HUDEP-2 (cell line): ENCODE results near the gene FKRP.

ENCODE experiments used
- DNase-seq, 76 experiments: peaks; one replicate each; lab custom pipeline; 2025; ENCODE audit not compliant: unreplicated experiment in 76 of 76; lab: John Stamatoyannopoulos, UW

Gene FKRP

DNA sequence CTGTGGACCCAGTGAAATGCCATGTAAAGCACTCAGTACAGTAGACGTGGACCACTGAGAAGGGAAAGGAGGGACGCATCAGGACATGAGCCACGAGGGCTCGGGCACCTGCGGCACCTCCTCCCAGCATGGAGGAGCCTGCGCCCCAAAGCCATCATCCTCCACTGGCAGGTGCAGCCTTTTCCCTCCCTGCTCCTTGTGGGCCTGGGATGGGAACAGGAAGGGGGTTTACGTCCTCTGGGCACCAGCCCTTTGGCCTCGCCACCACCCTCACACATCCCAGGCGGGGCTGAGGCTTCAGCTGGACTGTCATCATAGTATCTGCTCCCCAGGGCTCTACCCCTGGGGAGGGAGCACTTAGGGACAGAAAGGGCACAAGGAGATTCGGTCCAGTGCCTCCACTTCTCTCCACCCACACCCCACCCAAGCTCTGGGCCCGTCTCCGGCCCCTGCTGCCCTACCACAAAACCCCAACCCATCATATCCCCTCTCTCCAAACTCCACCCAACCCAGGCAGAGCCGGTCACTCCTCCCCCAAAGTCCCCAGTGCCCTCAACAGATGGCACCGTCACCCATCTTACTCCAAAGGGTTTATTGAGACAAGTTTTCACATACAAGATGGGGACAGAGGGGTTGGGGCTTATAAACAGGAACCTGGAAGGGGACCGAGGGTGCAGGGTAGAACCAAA lies 26.8 kb upstream of the FKRP start:
- DNase-seq, result no peak

- DNase-seq, result no peak
Measured at GRCh38 chr19:46719629-46720502, 26.0 kb upstream of the FKRP start.

GRCh38 chr19:46720503-46721239 lies 25.2 kb upstream of the FKRP start:
- no peak for DNase-seq

- no peak for DNase-seq
Measured at GRCh38 chr19:46721269-46722003, 24.4 kb upstream of the FKRP start.

DNA sequence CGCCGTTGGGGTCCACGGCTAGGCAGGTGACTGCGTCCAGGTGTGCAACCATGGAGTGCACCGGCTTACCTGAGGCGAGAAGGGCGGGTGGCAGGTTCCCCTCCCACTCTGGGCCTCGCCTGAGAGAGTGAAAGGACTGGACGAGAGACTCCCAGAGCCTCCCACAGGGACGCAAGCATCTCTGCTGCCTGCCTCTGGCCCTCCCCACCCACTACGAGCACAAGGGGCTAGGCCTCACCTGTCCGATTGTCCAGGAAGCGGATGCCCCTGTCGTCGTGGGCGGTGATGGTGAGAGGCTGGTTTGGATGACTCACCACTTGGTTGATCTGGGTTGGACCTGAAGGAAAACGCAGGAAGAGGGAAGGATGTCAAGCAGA lies 23.9 kb upstream of the FKRP start:
- DNase-seq, result no peak

DNA sequence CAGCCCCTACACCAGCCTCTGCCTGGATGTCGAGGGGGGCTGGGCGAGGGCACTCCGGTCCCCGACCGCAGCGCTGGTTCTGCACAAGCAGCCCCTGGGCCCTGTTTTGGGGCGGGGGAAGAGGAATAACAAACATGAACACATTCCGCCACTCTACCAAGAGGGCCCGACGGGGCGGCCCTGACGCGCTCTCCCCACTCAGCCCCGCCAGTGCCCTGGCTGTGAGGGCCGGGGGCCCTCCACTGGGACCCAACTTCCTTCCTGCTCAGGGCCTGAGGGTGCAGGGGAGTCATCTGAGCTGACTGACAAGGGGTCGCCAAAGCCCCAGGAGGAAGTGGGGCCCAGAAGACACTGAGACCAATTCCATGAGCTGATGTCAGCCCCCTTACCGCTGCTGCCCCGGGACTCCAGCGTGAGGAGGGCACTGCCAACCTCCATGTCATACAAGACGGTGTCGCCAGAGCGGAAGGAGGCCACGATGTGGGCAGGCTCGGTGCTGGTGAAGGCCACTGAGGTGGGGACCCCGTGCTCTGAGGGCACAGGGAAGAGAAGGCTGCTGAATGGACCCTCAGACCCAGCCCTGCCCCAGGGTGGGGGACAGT lies 23.3 kb upstream of the FKRP start:
- no peak for DNase-seq

- no peak for DNase-seq
Measured at GRCh38 chr19:46723023-46723461, 22.8 kb upstream of the FKRP start.

DNA sequence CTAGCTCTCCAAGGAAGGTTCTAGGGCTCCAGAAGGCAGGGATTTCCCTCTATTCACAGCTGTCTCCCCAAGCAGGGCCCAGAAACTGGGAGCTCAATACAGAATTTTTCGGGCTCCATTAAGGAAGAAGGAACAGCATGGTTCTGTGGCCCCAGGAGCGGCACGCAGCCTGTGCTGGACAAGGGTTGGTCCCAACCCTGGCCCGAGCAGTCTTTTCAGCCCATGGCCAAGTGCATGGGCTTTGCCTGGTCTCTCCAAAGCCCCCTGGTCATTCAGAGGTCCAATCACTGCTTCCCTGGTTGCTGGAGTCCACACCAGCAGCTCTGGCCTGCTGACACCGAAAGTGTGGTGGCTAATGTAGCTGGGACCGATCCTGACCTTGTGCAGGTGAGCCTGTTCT lies 22.4 kb upstream of the FKRP start:
- no peak for DNase-seq

GRCh38 chr19:46724468-46724867 lies 21.4 kb upstream of the FKRP start:
- DNase-seq, result no peak

- DNase-seq, result no peak
Measured at GRCh38 chr19:46725036-46725820, 20.6 kb upstream of the FKRP start.

GRCh38 chr19:46725859-46726393 lies 19.9 kb upstream of the FKRP start:
- DNase-seq, result no peak

GRCh38 chr19:46726551-46726950 lies 19.3 kb upstream of the FKRP start:
- DNase-seq, result no peak

DNA sequence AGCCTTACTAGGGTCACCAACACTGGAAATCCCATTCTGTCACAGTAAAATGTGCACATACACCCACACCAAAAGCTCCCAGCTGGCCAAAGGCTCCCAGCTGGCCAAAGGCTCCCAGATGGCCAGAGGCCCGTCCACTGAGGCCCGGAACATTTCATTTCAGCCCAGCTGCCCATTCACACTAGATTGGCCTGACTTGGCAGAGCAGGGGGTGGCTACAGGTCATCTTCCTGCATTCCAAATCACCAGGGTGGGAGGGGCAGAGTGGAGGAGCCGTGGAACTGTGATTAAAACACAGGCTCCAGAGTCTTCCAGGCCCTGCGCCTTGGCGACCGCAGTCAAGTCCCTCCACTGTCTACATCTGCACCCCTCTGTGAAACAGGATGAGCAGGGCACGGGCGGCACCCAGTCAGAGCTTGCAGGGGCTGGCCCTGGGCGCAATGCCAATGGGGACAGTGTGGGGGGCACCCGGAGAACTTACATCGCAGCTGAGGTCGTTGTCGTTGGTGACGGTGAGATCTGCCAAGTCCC lies 18.8 kb upstream of the FKRP start:
- no peak for DNase-seq

DNA sequence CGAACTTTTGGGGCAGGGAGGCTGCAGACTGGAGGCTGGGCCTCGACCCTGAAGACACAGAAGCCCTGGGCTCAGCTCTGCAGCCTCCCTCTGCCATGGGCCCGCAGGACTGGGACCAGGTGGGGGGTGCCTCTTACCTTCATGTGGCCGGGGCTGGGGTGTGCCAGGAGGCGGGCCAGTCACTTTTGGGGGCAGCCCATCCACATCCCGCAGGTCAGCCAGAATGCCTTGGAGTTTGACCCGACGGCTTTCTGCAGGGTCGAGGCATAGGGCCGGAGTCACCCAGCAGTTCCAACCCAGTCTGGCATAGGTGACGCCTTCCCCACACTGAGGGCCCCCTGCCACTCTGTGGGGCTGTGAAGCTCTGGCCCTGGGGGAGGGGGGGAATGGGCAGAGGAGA lies 18.1 kb upstream of the FKRP start:
- DNase-seq, result no peak

- no peak for DNase-seq
Measured at GRCh38 chr19:46728208-46728607, 17.6 kb upstream of the FKRP start.

GRCh38 chr19:46728693-46729339 lies 17.0 kb upstream of the FKRP start:
- peak in 64 of 76 experiments; percentile 20 to 84 (median 64) for DNase-seq

- no peak for DNase-seq
Measured at GRCh38 chr19:46729696-46730095, 16.2 kb upstream of the FKRP start.

DNA sequence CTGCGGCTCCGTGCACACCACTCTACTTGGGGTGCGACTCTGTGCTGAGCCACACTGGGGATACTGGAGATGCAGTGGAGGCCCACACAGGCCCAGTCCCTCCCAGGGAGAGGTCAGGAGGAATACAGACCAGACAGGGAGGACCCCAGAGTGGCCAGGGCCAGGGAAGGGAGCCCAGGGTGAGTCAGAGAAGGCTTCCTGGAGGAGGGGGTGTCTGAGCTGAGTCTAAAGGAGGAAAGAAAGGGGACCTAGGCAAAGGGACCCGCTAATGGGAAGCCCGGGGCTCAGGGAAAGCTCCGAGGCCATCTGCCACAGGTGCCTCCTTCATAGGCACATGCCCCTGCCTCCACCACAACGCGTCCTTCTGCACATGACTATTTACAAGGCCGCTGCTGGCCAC lies 15.7 kb upstream of the FKRP start:
- no peak for DNase-seq

- DNase-seq, result no peak
Measured at GRCh38 chr19:46730595-46730994, 15.3 kb upstream of the FKRP start.
